GM21367 (cell line): ENCODE data around the gene PSMC2.
"Not testable (repeated sequence)": the region's sequence is repeated elsewhere in the genome, so short reads cannot be mapped to it uniquely, and the experiment has no call there.

Experiments used
- ATAC-seq: cut with Tn5 transposase; IDR thresholded peaks from one replicate; pipeline ENCODE4 v1.9.1; 2021; ENCODE audit not compliant: unreplicated experiment

The PSMC2 gene

GRCh38 chr7:103373866-103374643, 26.6 kb downstream of the PSMC2 start:
- no peak for ATAC-seq

GRCh38 chr7:103379270-103379975, 32.0 kb downstream of the PSMC2 start:
- no peak for ATAC-seq

- no peak for ATAC-seq
Measured at GRCh38 chr7:103380395-103381191, 33.1 kb downstream of the PSMC2 start.

DNA sequence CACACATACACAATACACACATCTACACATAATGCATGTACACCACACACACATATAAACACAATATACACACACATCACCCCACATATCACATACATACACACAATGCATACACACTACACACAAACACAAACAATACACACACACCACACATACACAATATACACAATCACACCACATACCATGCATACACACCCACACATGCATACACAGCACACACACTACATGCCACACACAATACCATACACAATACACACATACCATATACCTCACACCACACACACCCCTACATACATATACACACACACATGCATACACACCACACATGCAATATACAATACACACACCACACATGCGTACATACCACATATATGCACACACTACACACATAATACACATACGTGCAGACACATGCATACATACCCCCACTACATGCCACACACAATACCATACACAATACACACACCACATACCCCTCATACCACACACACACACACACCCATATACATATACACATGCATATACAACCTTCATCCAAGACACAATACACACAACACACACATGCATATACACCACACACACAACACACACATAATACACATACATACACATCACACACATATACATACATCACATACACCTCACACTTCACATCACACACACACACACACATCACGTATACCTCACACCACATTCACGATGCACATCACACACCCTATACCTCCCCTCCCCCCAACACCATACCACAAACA, 34.0 kb downstream of the PSMC2 start:
- no peak for ATAC-seq

DNA sequence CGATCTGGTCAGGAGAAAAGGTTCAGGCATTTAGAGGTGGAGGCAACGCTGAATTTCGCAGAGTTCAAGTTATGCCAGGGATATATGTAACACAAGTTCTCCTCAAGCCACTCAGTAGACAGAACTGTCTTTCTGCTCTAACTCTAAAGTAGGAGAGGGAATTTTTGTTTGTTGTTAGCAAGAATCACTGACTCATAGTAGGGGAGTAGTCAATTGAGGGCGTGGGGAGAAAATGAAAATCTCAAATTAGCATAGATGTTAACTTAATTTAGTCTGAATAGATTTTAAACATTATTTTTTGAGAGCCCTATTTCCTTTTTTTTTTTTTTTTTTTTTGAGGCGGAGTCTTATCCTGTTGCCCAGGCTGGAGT, 34.6 kb downstream of the PSMC2 start:
- no peak for ATAC-seq

GRCh38 chr7:103387242-103387641, 39.8 kb downstream of the PSMC2 start:
- ATAC-seq = no peak

DNA sequence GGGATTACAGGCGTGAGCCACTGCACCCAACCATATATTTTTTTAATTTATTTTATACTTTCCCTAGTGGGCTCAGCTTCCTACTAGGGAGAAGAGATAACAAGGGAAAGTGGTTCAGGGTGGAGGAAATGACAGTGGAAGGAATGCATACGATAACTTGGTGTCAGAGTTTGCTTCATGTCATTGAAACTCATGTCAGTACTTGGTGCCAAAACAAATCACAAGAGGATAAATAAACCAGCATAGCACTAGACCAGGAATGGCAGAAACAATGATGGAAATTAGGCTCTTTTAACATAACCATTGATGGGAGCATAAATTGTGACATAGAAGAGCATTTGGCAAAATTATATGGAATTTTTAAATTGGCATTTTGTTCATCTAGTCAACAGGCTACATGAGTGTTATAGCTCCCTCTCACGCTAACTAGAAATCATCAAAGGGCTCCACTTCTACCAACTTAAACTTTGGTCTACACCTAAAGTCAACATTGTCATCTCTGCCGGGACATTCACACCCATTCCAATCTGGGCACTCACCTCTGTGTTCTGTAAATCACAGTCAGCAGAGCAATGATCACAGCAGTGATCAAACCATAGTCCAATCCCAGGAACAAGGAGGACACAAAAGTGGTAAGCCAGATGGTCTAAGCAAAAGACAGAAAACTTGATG, 41.2 kb downstream of the PSMC2 start:
- no peak for ATAC-seq

DNA sequence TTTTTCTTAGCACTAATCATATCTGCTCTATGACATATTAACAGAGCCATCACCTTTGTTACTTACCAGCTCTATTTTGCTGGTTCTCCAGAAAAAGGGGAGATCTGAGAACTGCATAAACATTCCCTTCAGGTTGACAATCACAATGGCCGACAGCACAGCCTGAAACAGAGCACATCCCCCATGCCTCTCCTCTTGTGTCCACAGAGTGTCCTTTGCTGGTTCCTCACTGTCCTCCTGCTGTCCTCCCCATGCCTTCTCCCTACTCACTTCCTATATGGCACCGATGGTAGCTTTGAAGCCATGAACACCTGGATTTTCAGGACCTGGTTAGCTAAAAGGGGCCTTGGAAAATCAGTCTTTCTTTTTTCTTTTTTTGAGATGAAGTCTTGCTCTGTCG, 41.8 kb downstream of the PSMC2 start:
- ATAC-seq = no peak

DNA sequence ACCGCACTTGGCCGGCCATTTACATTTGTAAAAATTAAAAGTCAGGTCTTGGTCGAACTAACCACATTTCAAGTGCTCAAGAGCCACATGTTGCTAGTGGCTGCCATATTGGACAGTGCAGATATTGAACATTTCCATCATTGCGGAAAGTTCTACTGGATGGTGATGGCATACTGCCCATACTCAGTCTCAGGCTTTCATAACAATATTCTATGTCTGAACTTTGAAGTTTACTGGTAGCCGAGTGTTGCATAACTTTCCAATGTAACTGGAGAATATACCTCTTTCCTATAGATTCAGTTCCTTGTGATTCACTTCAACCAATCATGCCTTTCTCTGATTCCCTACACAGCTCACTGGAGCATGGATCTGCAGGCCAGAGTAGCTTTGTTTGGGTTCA, 43.7 kb downstream of the PSMC2 start:
- ATAC-seq = no peak

GRCh38 chr7:103391976-103392375, 44.5 kb downstream of the PSMC2 start:
- no peak for ATAC-seq

DNA sequence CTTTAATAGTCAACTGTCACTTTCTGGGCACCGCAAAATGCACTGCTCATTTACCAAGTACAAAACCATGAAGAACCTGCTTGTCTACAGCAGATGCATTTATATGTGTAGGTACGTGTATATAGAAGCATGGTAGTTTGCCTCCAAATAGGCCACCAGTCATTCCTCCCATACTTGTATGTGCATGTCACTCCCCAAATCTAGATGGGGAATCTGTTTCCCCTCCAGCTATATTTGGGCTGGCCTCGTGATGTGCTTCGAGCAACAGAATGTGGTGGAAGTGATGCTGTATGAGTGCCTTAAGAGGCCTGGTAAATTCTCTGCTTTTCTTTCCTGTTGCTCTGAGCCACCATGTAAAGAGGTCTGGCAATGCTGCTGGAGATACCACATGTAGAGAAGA, 47.1 kb downstream of the PSMC2 start:
- ATAC-seq = no peak

GRCh38 chr7:103395071-103395470, 47.6 kb downstream of the PSMC2 start:
- no peak for ATAC-seq

GRCh38 chr7:103396471-103396870, 49.0 kb downstream of the PSMC2 start:
- ATAC-seq = no peak

- ATAC-seq = no peak
Measured at GRCh38 chr7:103398483-103399127, 51.2 kb downstream of the PSMC2 start.

- not testable (repeated sequence) for ATAC-seq
Measured at GRCh38 chr7:103399687-103400086, 52.2 kb downstream of the PSMC2 start.

- not testable (repeated sequence) for ATAC-seq
Measured at GRCh38 chr7:103405789-103406613, 58.6 kb downstream of the PSMC2 start.

- no peak for ATAC-seq
Measured at GRCh38 chr7:103412151-103412550, 64.7 kb downstream of the PSMC2 start.

- no peak for ATAC-seq
Measured at GRCh38 chr7:103413407-103413806, 66.0 kb downstream of the PSMC2 start.

DNA sequence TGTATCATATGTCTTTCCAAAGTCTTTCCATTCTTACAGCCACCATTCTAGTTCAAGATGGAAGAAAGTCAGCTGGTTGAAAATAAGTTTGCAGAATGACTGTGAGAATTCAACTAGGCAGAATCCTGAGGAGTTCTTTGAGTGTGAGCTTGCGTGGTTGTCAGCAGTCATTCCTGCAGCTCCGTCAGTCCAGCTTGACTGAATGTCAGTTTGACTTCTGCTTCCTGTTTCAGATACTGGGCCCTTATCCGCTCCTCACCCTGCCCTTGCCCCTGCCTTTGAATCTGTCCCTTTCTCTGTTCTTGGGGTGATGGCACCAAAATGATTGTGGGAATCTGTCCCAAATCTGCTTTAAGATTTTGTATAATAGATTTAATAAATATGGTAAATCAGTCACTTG, 70.8 kb downstream of the PSMC2 start:
- ATAC-seq = no peak
